ENCODE measurements around the gene SCD5. TPM values are rescaled to one million over a fixed set of nuclear protein-coding genes. Genes with fewer than 3 reads are reported as not detected.

Gene SCD5
- total RNA-seq, 4 donors from 2014 or later, result 6.2 to 9.2 (median 7.1) TPM

DNA sequence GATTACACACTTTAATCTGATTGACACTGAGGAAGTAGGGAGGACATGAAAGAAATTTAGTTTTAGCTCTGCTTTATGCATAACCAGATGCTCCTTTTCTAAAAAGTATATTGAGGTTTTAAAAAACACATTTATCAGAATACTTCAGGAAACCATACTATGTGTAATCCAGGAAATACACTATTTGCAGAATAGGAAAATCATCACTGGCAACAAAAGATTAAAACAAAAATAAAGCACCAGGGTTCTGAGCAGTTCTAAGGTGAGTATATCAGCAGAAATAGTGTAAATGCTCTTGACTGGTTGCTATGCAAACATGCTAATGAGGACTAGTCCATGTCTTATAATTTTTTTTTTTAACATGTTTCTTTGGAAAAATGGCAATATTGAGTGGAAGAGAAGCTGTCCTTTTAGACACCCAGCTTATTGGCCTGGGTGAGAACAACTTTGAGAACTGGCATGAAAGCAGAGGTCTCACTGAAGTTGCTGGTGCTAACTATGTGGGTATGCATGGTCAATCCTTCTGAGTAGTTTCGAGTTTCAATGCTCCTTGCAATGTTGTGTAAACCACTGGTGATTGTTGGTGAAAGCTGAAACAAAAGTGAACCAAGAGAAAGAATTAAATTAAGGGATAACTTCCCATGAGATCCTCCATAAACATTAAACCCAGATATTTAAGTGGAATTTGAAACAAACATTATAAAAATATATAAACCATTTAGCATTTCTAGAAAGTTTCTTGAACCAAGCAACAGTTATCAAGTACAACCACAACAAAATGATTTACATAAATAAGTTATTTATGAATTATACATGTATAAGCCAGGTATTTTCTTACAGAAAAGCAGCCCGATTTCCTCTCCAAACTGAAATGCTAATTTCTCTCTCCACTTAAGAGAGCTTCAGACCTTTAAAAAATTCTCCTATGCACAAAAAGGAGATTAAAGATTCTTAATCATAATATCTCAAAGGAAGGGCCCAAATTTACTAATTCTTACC is 20.4 kb upstream of the SCD5 start:
- TF ChIP-seq, protein P1, sequence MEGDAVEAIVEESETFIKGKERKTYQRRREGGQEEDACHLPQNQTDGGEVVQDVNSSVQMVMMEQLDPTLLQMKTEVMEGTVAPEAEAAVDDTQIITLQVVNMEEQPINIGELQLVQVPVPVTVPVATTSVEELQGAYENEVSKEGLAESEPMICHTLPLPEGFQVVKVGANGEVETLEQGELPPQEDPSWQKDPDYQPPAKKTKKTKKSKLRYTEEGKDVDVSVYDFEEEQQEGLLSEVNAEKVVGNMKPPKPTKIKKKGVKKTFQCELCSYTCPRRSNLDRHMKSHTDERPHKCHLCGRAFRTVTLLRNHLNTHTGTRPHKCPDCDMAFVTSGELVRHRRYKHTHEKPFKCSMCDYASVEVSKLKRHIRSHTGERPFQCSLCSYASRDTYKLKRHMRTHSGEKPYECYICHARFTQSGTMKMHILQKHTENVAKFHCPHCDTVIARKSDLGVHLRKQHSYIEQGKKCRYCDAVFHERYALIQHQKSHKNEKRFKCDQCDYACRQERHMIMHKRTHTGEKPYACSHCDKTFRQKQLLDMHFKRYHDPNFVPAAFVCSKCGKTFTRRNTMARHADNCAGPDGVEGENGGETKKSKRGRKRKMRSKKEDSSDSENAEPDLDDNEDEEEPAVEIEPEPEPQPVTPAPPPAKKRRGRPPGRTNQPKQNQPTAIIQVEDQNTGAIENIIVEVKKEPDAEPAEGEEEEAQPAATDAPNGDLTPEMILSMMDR (IDR thresholded peaks at IDR 0.05; ENCODE audit: low read depth), result no peak

DNA sequence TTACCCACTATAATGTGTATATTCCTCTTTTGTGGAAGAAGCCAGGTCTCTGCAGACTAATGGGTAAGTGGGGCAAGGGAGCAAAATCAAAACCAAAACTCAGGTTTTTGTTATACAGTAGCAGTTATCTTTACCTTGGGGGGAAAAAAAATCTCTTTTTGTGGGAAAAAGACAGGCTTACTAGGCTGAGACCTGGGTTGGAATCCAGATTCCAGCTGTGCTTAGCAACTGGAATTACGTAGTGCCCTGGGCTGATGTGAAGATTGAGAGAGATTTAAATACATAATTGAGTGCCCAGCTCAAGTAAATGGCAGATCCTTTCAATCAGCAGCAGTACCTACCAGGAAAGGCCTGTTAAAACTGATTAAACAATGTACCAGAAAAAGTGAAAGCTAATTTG is 15.4 kb upstream of the SCD5 start:
- TF ChIP-seq, protein P1 (IDR thresholded peaks at IDR 0.05; ENCODE audit: low read depth), result no peak

DNA sequence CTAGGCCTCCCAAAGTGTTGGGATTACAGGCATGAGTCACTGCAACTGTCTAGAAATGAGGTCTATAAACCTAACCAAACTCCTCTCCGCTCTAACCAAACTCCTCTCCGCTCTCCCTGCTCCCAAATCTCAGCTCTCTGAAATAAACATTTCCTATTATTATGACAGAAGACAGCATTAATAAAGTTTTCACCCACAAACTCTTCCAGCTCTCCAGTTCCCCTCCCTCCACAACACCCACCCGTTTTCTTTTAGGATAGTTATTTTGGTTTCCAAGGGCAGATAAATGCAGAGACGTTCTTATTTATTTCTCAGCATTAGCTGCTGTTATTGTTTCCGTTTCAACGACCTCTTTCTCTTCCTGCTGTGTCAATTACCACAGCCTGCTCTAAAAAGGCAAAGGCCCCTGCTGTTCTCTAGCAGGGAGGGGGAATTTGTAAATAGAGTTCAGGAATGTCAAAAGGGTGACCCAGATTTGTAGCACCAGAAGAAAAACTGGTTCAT is 13.3 kb upstream of the SCD5 start:
- TF ChIP-seq, protein P1 (IDR thresholded peaks at IDR 0.05; ENCODE audit: low read depth), result no peak

DNA sequence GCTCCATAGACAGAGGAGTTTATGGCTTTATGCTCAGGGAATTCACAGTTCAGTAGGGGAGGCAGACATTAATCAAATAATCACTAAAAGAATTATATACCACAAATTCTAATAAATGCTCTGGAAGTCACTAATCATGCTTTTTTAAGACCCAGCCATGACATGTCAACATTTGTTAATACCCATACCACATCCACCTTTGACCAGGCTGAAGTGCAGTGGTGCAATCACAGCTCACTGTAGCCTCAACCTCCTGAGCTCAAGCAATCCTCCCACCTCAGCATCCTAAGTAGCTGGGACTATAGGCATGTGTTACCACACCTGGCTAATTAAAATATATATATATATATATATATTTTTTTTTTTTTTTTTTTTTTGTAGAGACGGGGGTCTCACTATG is 12.8 kb upstream of the SCD5 start:
- TF ChIP-seq, protein P1 (IDR thresholded peaks at IDR 0.05; ENCODE audit: low read depth), result no peak

- TF ChIP-seq, protein P1 (IDR thresholded peaks at IDR 0.05; ENCODE audit: low read depth), result no peak
These were observed 11.6 kb upstream of the SCD5 start for GRCh38 chr4:82810176-82810575.

DNA sequence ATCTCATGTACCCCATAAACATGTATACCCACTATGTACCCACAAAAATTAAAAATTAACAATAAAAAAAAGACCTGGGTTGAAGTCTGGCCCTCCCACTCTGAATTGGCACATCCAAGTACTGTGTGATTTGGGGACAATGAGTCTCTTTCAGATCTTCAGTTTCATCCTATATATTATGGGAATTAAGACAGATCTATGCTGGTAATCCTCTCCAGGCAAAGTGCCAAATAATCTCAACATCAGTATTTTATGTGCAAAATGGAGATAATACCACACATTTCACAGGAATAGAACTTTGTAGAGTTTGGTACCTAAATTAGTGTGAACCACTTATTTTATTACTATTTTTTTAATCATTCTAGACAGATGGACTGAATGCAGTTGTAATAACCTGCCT is 11.0 kb upstream of the SCD5 start:
- TF ChIP-seq, protein P1 (IDR thresholded peaks at IDR 0.05; ENCODE audit: low read depth), result no peak

DNA sequence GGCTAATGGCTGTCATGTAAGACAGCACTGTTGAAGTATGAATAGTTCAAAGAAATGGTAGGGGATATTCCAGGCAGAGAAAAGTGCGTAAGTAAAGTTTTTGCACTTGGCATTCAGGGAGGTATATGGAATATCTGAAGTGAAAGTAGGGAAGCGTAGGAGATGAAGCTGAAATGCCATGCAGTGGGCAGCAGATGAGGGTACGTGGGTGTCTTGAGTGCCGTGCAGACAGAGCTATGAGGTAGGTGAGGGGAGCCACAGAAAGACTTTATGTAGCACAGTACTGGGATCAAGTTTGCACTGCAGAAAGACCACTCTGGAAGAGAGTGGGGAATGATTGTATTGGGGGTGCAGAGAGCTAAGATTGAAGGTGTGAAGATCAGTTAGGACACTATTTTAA is 5.2 kb upstream of the SCD5 start:
- TF ChIP-seq, protein P1 (IDR thresholded peaks at IDR 0.05; ENCODE audit: low read depth), result no peak

Data from subcutaneous adipose tissue (tissue), 4 donors.